A549 (cell line): ENCODE data around the gene ZNF646. TPM values are rescaled to one million over a fixed set of nuclear protein-coding genes. Genes with fewer than 3 reads are reported as not detected.

Experiments
- ATAC-seq, 2 experiments: fragments of 200-7000 bp in 1 of 2; fragments of >200 bp in 1 of 2; cut with Nextera tagmentation in 1 of 2; cut with Tn5 transposase in 1 of 2; 3 replicates each; pipeline versions ENCODE4 v1.8.0 to v1.9.1; 2018 to 2020; ENCODE audit warnings: mild to moderate bottlenecking in 1 of 2, moderate library complexity in 1 of 2
- CTCF ChIA-PET: fragments of 300-600 bp; sonication (Branson Sonifier 250); formaldehyde crosslinking; extraction: SDS; loops from one replicate; lab custom pipeline; 2021; ENCODE audit warnings: antibody characterized with exemption, inconsistent platforms; lab: Yijun Ruan, JAX
- POLR2A ChIA-PET: fragments of 350-600 bp; formaldehyde crosslinking; extraction: SDS; loops from one replicate; lab custom pipeline; 2021; ENCODE audit warnings: antibody characterized with exemption, inconsistent platforms; lab: Yijun Ruan, JAX
- DNase-seq, 2 experiments: peaks; one replicate each; pipeline versions ENCODE4 v3.0.0 to v3.0.0-alpha.2; 2011 to 2016; ENCODE audit warnings: low read depth in 1 of 2, low spot score in 1 of 2
- FAIRE-seq: peaks from 2 replicates; lab custom pipeline; 2011; peaks lifted over from hg19 to GRCh38; lab: Jason Lieb, UNC
- H3K27ac ChIP-seq, 2 experiments: fragments of >200 bp; sonication (Bioruptor Twin); formaldehyde crosslinking; 3 replicates each; pipeline ENCODE4 v1.5.1; 2016 to 2017
- H3K4me1 ChIP-seq: fragments of >200 bp; sonication (Bioruptor Twin); formaldehyde crosslinking; 3 replicates; pipeline ENCODE4 v1.6.1; 2016
- H3K4me2 ChIP-seq: fragments of >200 bp; sonication (Bioruptor Twin); formaldehyde crosslinking; 3 replicates; pipeline ENCODE4 v1.6.1; 2016
- H3K4me3 ChIP-seq: fragments of >200 bp; sonication (Bioruptor Twin); formaldehyde crosslinking; 3 replicates; pipeline ENCODE4 v1.5.1; 2016
- H3K9me3 ChIP-seq: fragments of >200 bp; sonication (Bioruptor Twin); formaldehyde crosslinking; 3 replicates; pipeline ENCODE4 v1.6.1; 2016
- BCL3 ChIP-seq: fragments of >200 bp; sonication (Bioruptor Twin); formaldehyde crosslinking; IDR thresholded peaks from 3 replicates; pipeline ENCODE4 v1.6.1; 2016
- CHD2 ChIP-seq: fragments of 150-350 bp; IDR thresholded peaks from 2 replicates; pipeline ENCODE4 v1.6.1; 2014; ENCODE audit warnings: low read length; ENCODE audit not compliant: partially characterized antibody
- E2F6 ChIP-seq: IDR thresholded peaks from 2 replicates; pipeline ENCODE4 v1.6.1; 2012; ENCODE audit warnings: low read depth, borderline replicate concordance
- EHMT2 ChIP-seq: fragments of 200-600 bp; sonication (generic); IDR thresholded peaks from 2 replicates; pipeline ENCODE4 v1.6.1; 2016; ENCODE audit warnings: antibody characterized with exemption, low read depth, mild to moderate bottlenecking, moderate library complexity
- FOXS1 ChIP-seq: fragments of 250-450 bp; sonication (Bioruptor Pico); IDR thresholded peaks from 2 replicates; pipeline ENCODE4 v1.5.0; 2020; ENCODE audit warnings: mild to moderate bottlenecking, moderate library complexity
- HES2 ChIP-seq: fragments of >200 bp; sonication (Bioruptor Twin); formaldehyde crosslinking; IDR thresholded peaks from 2 replicates; pipeline ENCODE4 v1.6.1; 2016
- HOXB5 ChIP-seq: fragments of 250-450 bp; sonication (Bioruptor Pico); IDR thresholded peaks from 2 replicates; pipeline ENCODE4 v1.5.0; 2020; ENCODE audit warnings: mild to moderate bottlenecking, moderate library complexity
- JUN ChIP-seq, 2 experiments: fragments of >200 bp; sonication (Bioruptor Twin); formaldehyde crosslinking; IDR thresholded peaks; 2 replicates in 1 of 2; 3 replicates in 1 of 2; pipeline ENCODE4 v1.6.1; 2016 to 2017
- MAX ChIP-seq: IDR thresholded peaks from 2 replicates; pipeline ENCODE4 v1.6.1; 2012
- MAZ ChIP-seq: fragments of 150-350 bp; IDR thresholded peaks from 2 replicates; pipeline ENCODE4 v1.6.1; 2014; ENCODE audit warnings: antibody characterized with exemption, low read depth, low read length, borderline replicate concordance
- RFX5 ChIP-seq: fragments of 450-650 bp; IDR thresholded peaks from 2 replicates; pipeline ENCODE4 v1.7.1; 2014; ENCODE audit warnings: antibody characterized with exemption, mild to moderate bottlenecking, moderate library complexity
- ZC3H11A ChIP-seq: fragments of 450-650 bp; IDR thresholded peaks from 2 replicates; pipeline ENCODE4 v1.6.1; 2014; ENCODE audit warnings: antibody characterized with exemption, mild to moderate bottlenecking
- ZFP36 ChIP-seq: fragments of 450-650 bp; IDR thresholded peaks from 2 replicates; pipeline ENCODE4 v1.6.1; 2014; ENCODE audit warnings: borderline replicate concordance; ENCODE audit not compliant: partially characterized antibody
- WGBS: methylation state at CpG from one replicate; pipeline ENCODE4 v1.1.6; 2017; ENCODE audit errors: missing lambda C conversion rate; 5-methylcytosine and 5-hydroxymethylcytosine counted together
- polyA plus RNA-seq, 4 experiments: library from polyadenylated mRNA; depleted of rRNA in 3 of 4; stranded (reverse); fragments of >200 nt; fragmentation: RNase III in 1 of 4; extraction: RNeasy Plus Mini Kit Qiagen cat#74134 plus additional on column Dnase treatment in 1 of 4; gene quantifications; 2 replicates in 3 of 4; 3 replicates in 1 of 4; pipeline ENCODE4 v1.2.3, GENCODE V29; 2011 to 2017
- TF ChIP-seq, protein P1 (sequence below): fragments of 450-650 bp; IDR thresholded peaks from 2 replicates; pipeline ENCODE4 v1.6.1; 2014; ENCODE audit warnings: antibody characterized with exemption
- TF ChIP-seq, protein P2 (sequence below): IDR thresholded peaks from 2 replicates; pipeline ENCODE4 v1.6.1; 2012
- TF ChIP-seq, protein P3 (sequence below): fragments of 200-600 bp; sonication (generic); IDR thresholded peaks from 2 replicates; pipeline ENCODE4 v1.6.1; 2016; ENCODE audit warnings: antibody characterized with exemption, mild to moderate bottlenecking, moderate library complexity

The ZNF646 gene
- polyA plus RNA-seq, 2 of the 4 experiments (the other 2 are of a cell fraction), result 3.0 to 8.2 TPM

GRCh38 chr16:31120129-31120528, 45.9 kb downstream of the ZNF646 start:
- DNase-seq (no peak), FAIRE-seq (no peak), ATAC-seq (no peak)
- H3K4me1 ChIP-seq, result peaks cover 13% of the 10 kb centered on the region
- 93% methylated on average over 16 of the region's 16 CpGs for WGBS
- ChIA-PET POLR2A (interaction anchor here (0.5 to 1.5 kb wide), 3 partner anchors 9 to 36 kb away, joined by 3 read pairs; no protein-coding TSS in a partner anchor), CTCF (interaction anchor here (0.6 to 20.3 kb wide), 7 partner anchors 8 to 276 kb away, joined by 3 to 166 read pairs (median 3); no protein-coding TSS in a partner anchor)
- no peak overlapping the region for H3K4me2 ChIP-seq
- no peak overlapping the region for H3K27ac ChIP-seq
- no peaks in the 10 kb centered on the region for H3K9me3 ChIP-seq
- no peak for TF ChIP-seq ZC3H11A
- no peak overlapping the region for H3K4me3 ChIP-seq

DNA sequence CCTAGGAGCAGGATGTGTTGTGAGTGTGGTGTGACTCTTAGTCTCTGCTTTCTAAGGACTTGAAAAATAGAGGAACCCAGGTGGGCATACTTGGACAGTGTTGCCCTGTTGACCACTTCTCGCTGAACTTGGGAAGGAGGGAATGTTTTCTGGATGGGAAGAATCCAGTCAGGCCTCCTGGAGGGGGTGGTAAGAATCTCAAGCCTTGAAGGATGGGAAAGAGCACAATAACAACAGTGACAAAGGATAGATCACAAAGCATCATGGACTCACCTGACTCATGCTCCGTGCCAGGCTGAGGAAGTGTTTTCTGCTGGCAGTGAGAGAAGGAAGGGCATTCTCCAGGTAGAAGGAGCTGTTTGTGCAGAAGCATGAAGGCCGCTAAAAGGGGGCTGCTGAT, 51.6 kb downstream of the ZNF646 start:
- CTCF ChIA-PET, result interaction anchor here (1.0 to 20.3 kb wide), 4 partner anchors 9 to 172 kb away, joined by 3 to 166 read pairs (median 4); no protein-coding TSS in a partner anchor
- peak; percentile 72 for TF ChIP-seq ZFP36
- TF ChIP-seq CHD2, result no peak
- 86% methylated on average over 3 of the region's 3 CpGs for WGBS
- FAIRE-seq (no peak), ATAC-seq (no peak), DNase-seq (no peak)
- POLR2A ChIA-PET, result interaction anchor here (2.8 kb wide), 1 partner anchor 16 kb away, joined by 9 read pairs; no protein-coding TSS in a partner anchor
- H3K4me2 ChIP-seq, result no peak overlapping the region
- no peaks in the 10 kb centered on the region for H3K4me1 ChIP-seq
- no peak overlapping the region for H3K27ac ChIP-seq
- H3K4me3 ChIP-seq, result no peak overlapping the region
- no peaks in the 10 kb centered on the region for H3K9me3 ChIP-seq

- CTCF ChIA-PET, result interaction anchor here (0.9 to 20.3 kb wide), 6 partner anchors 8 to 174 kb away, joined by 3 to 166 read pairs (median 7); partner anchors contain the start of genes HSD3B7 and PRSS8
- 92% methylated on average over 10 of the region's 13 CpGs for WGBS
- Histone ChIP-seq H3K4me1 (no peaks in the 10 kb centered on the region), H3K27ac (no peak overlapping the region), H3K9me3 (no peaks in the 10 kb centered on the region), H3K4me3 (no peak overlapping the region), H3K4me2 (no peak overlapping the region)
- no peak for FAIRE-seq
- TF ChIP-seq, protein P1, sequence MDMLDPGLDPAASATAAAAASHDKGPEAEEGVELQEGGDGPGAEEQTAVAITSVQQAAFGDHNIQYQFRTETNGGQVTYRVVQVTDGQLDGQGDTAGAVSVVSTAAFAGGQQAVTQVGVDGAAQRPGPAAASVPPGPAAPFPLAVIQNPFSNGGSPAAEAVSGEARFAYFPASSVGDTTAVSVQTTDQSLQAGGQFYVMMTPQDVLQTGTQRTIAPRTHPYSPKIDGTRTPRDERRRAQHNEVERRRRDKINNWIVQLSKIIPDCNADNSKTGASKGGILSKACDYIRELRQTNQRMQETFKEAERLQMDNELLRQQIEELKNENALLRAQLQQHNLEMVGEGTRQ, result no peak
- TF ChIP-seq, protein P2, sequence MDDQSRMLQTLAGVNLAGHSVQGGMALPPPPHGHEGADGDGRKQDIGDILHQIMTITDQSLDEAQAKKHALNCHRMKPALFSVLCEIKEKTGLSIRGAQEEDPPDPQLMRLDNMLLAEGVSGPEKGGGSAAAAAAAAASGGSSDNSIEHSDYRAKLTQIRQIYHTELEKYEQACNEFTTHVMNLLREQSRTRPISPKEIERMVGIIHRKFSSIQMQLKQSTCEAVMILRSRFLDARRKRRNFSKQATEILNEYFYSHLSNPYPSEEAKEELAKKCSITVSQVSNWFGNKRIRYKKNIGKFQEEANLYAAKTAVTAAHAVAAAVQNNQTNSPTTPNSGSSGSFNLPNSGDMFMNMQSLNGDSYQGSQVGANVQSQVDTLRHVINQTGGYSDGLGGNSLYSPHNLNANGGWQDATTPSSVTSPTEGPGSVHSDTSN, result no peak
- TF ChIP-seq HOXB5 (CRISPR knock-in tag), result no peak
- no peak for TF ChIP-seq JUN (IDR thresholded peaks at IDR 0.05)
- no peak for TF ChIP-seq ZFP36
- TF ChIP-seq EHMT2, result no peak
- TF ChIP-seq MAX, result no peak
- TF ChIP-seq BCL3, result no peak
- TF ChIP-seq MAZ, result no peak
- no peak for TF ChIP-seq HES2
- no peak for TF ChIP-seq RFX5
- TF ChIP-seq, protein P3, sequence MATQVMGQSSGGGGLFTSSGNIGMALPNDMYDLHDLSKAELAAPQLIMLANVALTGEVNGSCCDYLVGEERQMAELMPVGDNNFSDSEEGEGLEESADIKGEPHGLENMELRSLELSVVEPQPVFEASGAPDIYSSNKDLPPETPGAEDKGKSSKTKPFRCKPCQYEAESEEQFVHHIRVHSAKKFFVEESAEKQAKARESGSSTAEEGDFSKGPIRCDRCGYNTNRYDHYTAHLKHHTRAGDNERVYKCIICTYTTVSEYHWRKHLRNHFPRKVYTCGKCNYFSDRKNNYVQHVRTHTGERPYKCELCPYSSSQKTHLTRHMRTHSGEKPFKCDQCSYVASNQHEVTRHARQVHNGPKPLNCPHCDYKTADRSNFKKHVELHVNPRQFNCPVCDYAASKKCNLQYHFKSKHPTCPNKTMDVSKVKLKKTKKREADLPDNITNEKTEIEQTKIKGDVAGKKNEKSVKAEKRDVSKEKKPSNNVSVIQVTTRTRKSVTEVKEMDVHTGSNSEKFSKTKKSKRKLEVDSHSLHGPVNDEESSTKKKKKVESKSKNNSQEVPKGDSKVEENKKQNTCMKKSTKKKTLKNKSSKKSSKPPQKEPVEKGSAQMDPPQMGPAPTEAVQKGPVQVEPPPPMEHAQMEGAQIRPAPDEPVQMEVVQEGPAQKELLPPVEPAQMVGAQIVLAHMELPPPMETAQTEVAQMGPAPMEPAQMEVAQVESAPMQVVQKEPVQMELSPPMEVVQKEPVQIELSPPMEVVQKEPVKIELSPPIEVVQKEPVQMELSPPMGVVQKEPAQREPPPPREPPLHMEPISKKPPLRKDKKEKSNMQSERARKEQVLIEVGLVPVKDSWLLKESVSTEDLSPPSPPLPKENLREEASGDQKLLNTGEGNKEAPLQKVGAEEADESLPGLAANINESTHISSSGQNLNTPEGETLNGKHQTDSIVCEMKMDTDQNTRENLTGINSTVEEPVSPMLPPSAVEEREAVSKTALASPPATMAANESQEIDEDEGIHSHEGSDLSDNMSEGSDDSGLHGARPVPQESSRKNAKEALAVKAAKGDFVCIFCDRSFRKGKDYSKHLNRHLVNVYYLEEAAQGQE, result no peak
- no peak for TF ChIP-seq FOXS1
- no peak for TF ChIP-seq E2F6
- no peak for DNase-seq
- POLR2A ChIA-PET, result interaction anchor here (2.8 to 5.3 kb wide), 2 partner anchors 10 to 15 kb away, joined by 9 to 31 read pairs; partner anchors contain the start of gene KAT8
- no peak for ATAC-seq
Observed at GRCh38 chr16:31127182-31127581, 53.0 kb downstream of the ZNF646 start.
